GM15510 (cell line): ENCODE measurements around the gene YBX3.

ENCODE experiments used
- POLR2A ChIP-seq: IDR thresholded peaks from 3 replicates; pipeline ENCODE4 v1.6.1; 2011; ENCODE audit warnings: borderline replicate concordance; ENCODE audit not compliant: insufficient read length; ENCODE audit errors: extremely low read depth

YBX3 gene

GRCh38 chr12:10722905-10723746 lies at the start of gene YBX3:
Gene YBX3 (minus strand): TSS chr12:10723323. CDS start chr12:10723111, 212 bp downstream.
- TF ChIP-seq POLR2A = peak; percentile 60

DNA sequence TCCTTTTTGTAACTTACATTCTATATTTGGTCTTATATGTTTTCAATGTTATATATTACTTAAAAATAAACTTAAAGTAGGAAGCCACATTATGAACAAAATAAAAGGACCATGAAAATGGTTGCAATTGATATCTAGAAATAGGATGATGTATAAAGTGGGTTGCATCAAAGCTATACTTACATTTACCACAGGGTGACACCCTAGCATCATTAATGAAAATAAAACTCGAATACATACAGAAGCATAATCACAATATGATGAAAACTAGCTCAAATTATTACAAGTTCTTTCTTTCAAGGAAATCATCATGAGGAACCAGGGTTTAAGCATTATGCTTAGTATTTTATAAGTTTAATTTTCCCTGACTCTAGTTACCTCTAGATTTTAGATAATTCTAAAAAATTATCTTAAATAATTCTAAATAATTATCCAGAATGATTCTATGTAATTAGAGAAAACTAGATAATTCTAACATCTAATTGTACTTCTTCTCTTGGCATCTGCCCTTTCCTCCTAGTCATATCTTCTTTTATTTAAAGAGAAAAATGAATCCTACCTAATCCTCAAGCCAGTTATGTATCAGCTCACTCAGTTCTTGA lies 48.1 kb upstream of the YBX3 start:
- no peak for TF ChIP-seq POLR2A

- TF ChIP-seq POLR2A = no peak
Measured at GRCh38 chr12:10759657-10760056, 36.5 kb upstream of the YBX3 start.

GRCh38 chr12:10756194-10756593 lies 33.1 kb upstream of the YBX3 start:
- TF ChIP-seq POLR2A = no peak

- TF ChIP-seq POLR2A = no peak
Measured at GRCh38 chr12:10753059-10753458, 29.9 kb upstream of the YBX3 start.

DNA sequence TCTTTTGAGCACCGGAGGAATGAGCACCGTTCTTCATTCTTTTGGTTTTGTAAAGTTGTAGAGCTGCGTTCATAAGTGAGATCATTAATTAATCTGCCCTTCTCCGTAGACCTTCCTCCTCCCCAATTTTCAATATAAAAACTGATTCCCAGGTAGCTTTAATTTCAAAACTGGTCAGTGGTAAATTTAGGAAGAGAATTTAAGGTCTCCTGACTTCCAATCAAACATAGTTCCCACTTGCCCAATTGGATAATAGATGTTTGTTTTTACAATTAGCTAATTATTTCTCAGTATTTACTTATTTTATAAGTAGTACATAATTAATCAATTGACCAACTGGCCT lies 27.2 kb upstream of the YBX3 start:
- no peak for TF ChIP-seq POLR2A

- no peak for TF ChIP-seq POLR2A
Measured at GRCh38 chr12:10749700-10750384, 26.7 kb upstream of the YBX3 start.

DNA sequence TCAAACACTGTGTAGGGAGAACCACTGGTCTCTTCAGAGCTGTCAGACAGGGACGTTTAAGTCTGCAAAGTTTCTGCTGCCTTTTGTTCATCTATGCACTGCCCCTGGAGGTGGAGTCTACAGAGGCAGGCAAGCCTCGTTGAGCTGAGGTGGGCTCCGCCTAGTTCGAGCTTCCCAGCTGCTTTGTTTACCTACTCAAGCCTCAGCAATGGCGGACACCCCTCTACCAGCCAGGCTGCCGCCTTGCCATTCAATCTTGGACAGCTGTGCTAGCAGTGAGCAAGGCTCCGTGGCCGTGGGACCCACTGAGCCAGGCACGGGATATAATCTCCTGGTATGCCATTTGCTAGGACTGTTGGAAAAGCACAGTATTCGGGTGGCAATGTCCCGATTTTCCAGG lies 24.6 kb upstream of the YBX3 start:
- no peak for TF ChIP-seq POLR2A

DNA sequence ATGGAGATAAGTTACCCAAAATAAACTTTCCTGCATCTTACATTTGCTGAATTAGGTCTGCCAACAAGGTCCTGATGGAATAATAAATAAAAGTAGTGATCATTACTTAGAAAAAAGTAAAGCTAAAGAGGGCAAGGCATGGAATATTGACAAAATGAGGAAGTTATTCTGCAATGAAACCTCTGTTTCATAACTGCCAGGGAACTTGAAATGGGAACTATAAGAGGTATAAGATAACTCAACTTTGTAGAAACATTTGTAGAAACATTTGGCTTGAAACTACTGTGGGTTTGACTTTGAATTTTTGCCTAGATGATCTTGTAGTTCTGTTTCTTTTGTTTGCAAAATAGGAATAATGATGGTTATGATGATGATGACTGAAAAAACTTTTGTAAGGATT lies 18.7 kb upstream of the YBX3 start:
- no peak for TF ChIP-seq POLR2A

GRCh38 chr12:10740182-10740581 lies 17.1 kb upstream of the YBX3 start:
- no peak for TF ChIP-seq POLR2A

DNA sequence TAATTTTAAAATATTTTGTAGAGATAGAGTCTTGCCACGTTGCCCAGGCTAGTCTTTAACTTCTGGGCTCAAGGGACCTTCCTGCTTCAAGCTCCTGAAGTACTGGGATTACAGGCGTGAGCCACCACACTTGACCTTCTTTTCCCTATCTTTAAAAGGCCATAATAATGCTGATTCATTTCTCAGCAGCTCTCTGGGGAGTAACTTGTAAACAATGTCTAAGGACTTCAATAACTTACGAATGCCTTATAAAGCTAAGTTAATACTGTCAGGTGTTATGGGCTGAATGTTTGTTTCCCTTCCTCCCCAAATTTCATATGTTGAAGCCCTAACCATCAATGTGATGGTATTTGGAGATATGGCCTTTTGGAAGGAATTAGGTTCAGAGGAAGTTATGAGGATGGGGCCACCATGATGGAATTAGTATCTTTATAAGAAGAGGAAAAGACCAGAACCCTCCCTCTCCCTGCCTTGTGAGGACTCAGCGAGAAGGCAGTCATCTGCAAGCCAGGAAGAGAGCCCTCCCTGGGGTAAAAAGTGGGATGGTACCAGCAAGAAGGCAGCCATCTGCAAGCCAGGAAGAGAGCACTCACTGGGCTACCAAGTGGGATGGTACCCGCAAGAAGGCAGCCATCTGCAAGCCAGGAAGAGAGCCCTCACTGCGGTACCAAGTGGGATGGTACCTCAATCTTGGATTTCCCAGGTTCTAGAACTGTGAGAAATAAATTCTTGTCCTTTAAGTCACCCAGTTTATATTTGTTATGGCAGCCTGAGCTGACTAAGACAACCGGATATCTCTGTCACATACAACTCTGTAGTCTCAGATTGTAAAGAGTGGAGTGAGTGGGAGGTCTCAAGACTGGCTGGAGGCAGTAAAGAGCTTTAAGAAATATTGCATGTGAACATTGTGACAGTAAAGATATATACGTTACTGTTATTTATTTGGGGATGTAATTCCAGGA lies 16.3 kb upstream of the YBX3 start:
- no peak for TF ChIP-seq POLR2A

DNA sequence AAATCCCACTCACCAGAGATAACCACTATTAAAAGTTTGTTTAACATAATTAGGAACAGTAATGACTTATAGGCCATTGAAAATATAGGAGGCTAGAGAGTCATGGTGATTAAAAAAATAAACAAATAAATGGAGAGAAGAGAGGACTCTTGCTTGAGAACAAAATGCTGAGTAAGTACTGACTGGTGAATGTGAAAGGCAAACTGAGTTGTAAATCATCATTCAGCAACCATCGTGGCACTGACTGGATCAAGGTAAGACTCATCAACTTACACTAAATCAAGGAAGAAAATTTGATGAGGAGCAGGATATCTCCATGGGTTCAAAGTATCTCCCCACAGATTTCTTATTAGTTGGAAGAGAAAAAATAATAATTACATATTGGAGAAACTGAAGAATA lies 14.1 kb upstream of the YBX3 start:
- no peak for TF ChIP-seq POLR2A

GRCh38 chr12:10736463-10736862 lies 13.3 kb upstream of the YBX3 start:
- no peak for TF ChIP-seq POLR2A

DNA sequence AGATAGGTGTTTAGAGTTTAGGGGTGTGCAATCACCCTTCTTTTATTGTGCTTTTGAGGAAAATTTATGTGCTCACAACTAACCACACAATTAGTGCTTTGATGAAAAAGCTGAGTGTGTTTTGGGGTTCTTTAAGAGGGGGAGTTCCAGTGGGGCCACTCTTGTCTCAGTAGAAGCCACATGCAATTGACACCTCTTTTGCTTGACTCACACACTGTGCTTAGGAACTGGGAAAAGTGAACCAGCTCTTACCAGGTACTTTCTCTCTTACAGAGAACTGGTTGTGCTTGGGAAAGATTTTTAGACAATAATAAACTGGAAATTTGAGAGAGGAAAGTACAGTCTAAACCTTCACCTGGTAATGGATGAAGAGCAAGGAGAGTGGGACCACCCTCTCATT lies 12.3 kb upstream of the YBX3 start:
- no peak for TF ChIP-seq POLR2A

DNA sequence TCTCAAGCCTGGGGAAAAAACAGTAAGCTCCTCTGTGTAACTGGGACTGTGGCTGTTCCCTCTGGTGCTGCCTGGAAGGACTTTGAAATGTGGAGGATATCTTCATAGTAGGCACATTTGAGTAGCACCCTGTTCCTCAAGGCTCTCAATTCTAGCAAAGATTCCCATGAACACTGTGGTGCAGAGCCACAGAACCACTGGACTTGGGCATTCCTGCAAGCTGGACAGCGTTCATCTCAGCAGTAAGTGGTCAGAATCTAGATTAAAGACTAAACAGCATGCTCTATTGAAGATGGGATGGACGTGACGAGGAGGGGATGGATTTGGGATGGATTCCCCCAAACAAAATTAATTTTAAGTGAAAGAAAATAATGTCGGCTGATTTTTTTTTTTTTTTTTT lies 9.4 kb upstream of the YBX3 start:
- no peak for TF ChIP-seq POLR2A
